Activated T-helper 17 cell treated with anti-CD3 and anti-CD28 coated beads, Interleukin-2, amount 50 U/mL, for 72 hours (primary cell): ENCODE data around the gene PLEKHF1. TPM values are rescaled to one million over a fixed set of nuclear protein-coding genes. Genes with fewer than 3 reads are reported as not detected.

Experiments used
- ATAC-seq: fragments of 150-1000 bp; cut with Tn5 transposase; replicated peaks from 2 replicates; pipeline ENCODE4 v1.10.0; 2021; ENCODE audit warnings: mild to moderate bottlenecking, moderate library complexity
- H3K27ac Mint-ChIP-seq: one replicate; pipeline ENCODE4 v1.8.0; 2022; ENCODE audit warnings: mixed read lengths
- H3K27me3 Mint-ChIP-seq: one replicate; pipeline ENCODE4 v1.8.0; 2022; ENCODE audit warnings: mixed read lengths
- H3K36me3 Mint-ChIP-seq: one replicate; pipeline ENCODE4 v1.8.0; 2022; ENCODE audit warnings: low read depth, mild to moderate bottlenecking, mixed read lengths
- H3K4me1 Mint-ChIP-seq: one replicate; pipeline ENCODE4 v1.8.0; 2022; ENCODE audit warnings: mixed read lengths
- H3K4me3 Mint-ChIP-seq: one replicate; pipeline ENCODE4 v1.8.0; 2022; ENCODE audit warnings: mild to moderate bottlenecking, mixed read lengths
- H3K9me3 Mint-ChIP-seq: one replicate; pipeline ENCODE4 v1.8.0; 2022; ENCODE audit warnings: mixed read lengths
- total RNA-seq, 2 donors: library from RNA; stranded (reverse); gene quantifications; one replicate each; pipeline ENCODE4 v1.2.3, GENCODE V29; 2022

PLEKHF1 gene
- total RNA-seq, 2 donors from 2014 or later: 34.4 to 40.3 TPM

GRCh38 chr19:29675120-29675649 lies 9.9 kb downstream of the PLEKHF1 start:
- Mint-ChIP-seq H3K27ac (no peak overlapping the region), H3K4me1 (peaks cover 43% of the 10 kb centered on the region), H3K36me3 (peaks cover 83% of the 10 kb centered on the region), H3K27me3 (no peaks in the 10 kb centered on the region), H3K4me3 (peak overlapping the region; percentile 50), H3K9me3 (no peaks in the 10 kb centered on the region)
- no peak for ATAC-seq

DNA sequence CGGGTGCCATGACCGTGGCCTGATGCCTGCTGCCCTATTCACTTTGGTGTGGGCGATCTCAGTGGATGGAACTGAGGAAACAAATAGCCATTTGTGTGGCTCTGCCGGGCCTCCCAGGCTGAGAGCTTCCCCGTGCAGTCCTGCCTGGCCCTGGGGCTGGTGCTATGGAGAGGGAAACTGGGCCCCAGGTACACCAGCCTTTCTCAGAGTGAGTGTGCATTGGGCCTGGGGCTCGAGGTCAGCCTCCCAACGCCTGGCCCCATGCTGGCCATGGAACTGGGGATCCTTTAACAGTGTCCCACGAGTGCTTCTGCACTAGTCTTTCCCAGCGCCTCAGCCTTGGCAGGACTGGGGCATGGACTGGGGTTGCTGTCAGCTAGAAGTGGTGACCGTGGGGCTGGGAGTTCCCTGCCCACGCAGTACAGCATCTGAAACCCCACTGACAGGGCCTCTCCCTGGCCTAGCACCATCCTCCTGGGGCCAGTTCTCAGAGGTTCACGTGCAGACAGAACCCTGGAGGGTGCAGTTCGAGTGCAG lies 10.5 kb downstream of the PLEKHF1 start:
- H3K36me3 Mint-ChIP-seq: peaks cover 78% of the 10 kb centered on the region
- no peaks in the 10 kb centered on the region for H3K27me3 Mint-ChIP-seq
- H3K4me1 Mint-ChIP-seq: peaks cover 40% of the 10 kb centered on the region
- H3K4me3 Mint-ChIP-seq: peak overlapping the region; percentile 50
- H3K9me3 Mint-ChIP-seq: no peaks in the 10 kb centered on the region
- H3K27ac Mint-ChIP-seq: peak overlapping the region; percentile 67
- ATAC-seq: no peak

- ATAC-seq: no peak
- H3K4me1 Mint-ChIP-seq: peaks cover 38% of the 10 kb centered on the region
- peak overlapping the region; percentile 67 for H3K27ac Mint-ChIP-seq
- no peaks in the 10 kb centered on the region for H3K9me3 Mint-ChIP-seq
- peak overlapping the region; percentile 50 for H3K4me3 Mint-ChIP-seq
- no peaks in the 10 kb centered on the region for H3K27me3 Mint-ChIP-seq
- H3K36me3 Mint-ChIP-seq: peaks cover 69% of the 10 kb centered on the region
Observed at GRCh38 chr19:29676586-29676985, 11.3 kb downstream of the PLEKHF1 start.

DNA sequence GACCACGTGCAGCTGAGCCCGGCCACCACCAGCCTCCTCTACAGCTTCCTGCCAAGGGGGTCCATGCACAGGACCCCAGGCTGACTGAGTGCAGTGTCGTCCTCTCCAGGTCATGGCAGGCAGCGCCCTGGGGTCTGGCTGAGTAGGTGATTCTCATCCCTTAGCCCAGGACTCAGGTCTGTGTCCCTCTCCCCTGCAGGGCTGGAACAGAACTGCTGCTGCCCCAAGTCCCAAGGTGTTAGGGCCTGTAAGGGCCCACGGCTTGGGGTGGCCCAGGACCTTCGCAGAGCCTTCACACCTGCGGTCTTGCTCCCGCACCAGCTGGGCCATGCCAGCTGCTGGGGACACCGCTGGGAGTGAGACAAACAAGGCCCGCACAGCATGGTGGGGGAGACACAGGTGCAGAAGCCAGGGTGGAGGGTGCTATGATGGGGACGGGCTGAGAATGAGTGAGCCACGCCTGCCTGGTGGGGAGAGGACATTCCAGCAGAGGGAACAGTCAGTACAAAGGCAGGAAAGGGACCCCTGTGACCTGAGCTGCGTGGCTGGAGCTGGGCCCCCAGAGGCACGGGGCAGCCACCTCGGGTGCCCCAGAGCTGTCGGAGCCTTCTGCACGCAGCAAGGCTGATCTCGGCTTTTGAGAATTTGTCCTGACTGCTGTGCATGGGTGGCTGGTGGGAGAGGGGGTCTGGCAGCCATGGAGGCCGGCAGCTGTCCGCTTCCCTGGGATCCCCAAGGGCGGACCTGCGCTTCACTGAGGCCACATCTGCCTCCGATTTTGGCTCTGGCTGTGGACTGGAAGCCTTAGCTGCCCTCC lies 11.9 kb downstream of the PLEKHF1 start:
- Mint-ChIP-seq H3K4me1 (peaks cover 32% of the 10 kb centered on the region), H3K27me3 (no peaks in the 10 kb centered on the region), H3K4me3 (peak overlapping the region; percentile 50), H3K9me3 (no peaks in the 10 kb centered on the region), H3K27ac (peak overlapping the region; percentile 67), H3K36me3 (peaks cover 63% of the 10 kb centered on the region)
- no peak for ATAC-seq

- ATAC-seq: no peak
- Mint-ChIP-seq H3K4me3 (peak overlapping the region; percentile 19), H3K27me3 (no peaks in the 10 kb centered on the region), H3K27ac (no peak overlapping the region), H3K4me1 (peaks cover 19% of the 10 kb centered on the region), H3K9me3 (no peaks in the 10 kb centered on the region), H3K36me3 (peaks cover 49% of the 10 kb centered on the region)
Observed at GRCh38 chr19:29678484-29679106, 13.3 kb downstream of the PLEKHF1 start.

DNA sequence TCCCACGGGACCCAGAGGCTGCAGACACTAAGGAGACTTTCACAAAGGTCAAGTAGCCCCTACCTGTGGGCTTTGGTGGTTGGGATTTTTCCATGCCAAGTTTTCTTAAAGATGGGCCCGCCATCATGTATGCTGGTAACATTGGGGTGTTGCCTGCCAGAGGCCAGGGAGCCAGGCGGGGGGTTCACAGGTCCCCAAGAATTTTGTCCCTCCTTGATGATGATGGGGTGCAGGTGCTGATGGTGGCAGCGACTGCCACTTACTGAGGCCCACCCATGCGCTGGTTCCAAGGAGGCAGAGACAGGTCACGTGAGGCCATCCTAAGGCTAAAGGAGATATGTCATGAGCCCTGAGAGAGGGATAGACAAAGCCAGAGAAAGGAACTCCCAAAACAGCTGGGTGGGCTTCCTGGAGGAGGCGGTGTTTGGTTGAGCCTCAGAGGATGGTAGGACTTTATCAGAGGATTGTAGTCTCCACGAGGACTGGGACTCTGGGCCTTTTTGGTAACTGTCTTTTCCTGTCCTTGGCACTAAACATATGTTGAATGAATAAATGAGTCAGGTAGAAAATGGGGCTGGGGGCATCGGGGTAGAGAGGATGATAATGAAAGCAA lies 14.4 kb downstream of the PLEKHF1 start:
- no peak for ATAC-seq
- H3K9me3 Mint-ChIP-seq: no peaks in the 10 kb centered on the region
- no peaks in the 10 kb centered on the region for H3K27me3 Mint-ChIP-seq
- peak overlapping the region; percentile 93 for H3K27ac Mint-ChIP-seq
- H3K4me3 Mint-ChIP-seq: peak overlapping the region; percentile 73
- H3K4me1 Mint-ChIP-seq: peaks cover 21% of the 10 kb centered on the region
- H3K36me3 Mint-ChIP-seq: peaks cover 40% of the 10 kb centered on the region

DNA sequence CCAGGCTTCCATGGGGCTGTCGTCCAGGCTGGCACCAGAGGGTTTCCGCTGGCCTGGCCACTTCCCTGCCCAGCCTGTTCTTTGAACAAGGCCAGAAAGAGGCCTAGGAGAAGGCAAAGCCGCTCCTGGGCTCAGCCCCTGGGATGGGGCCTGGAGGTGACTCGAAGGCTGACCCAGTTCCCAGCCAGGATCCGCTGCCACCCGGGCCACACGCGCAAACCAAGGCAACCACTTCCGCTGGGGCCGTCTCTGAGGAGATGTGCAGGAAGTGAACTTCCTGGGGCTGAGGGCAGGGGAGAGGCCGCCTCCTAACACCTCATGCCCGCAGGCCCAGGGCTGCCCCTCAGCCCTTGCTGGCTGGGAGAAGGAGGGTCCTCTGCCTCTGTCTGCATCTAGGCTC lies 15.2 kb downstream of the PLEKHF1 start:
- ATAC-seq: peak; percentile 97
- Mint-ChIP-seq H3K36me3 (peaks cover 33% of the 10 kb centered on the region), H3K4me1 (peaks cover 21% of the 10 kb centered on the region), H3K27ac (peak overlapping the region; percentile 93), H3K27me3 (no peaks in the 10 kb centered on the region), H3K9me3 (no peaks in the 10 kb centered on the region), H3K4me3 (peak overlapping the region; percentile 73)

- no peaks in the 10 kb centered on the region for H3K9me3 Mint-ChIP-seq
- peak overlapping the region; percentile 93 for H3K27ac Mint-ChIP-seq
- no peak for ATAC-seq
- H3K36me3 Mint-ChIP-seq: peaks cover 28% of the 10 kb centered on the region
- H3K27me3 Mint-ChIP-seq: no peaks in the 10 kb centered on the region
- H3K4me3 Mint-ChIP-seq: peak overlapping the region; percentile 73
- peaks cover 21% of the 10 kb centered on the region for H3K4me1 Mint-ChIP-seq
Observed at GRCh38 chr19:29680937-29681336, 15.7 kb downstream of the PLEKHF1 start.

DNA sequence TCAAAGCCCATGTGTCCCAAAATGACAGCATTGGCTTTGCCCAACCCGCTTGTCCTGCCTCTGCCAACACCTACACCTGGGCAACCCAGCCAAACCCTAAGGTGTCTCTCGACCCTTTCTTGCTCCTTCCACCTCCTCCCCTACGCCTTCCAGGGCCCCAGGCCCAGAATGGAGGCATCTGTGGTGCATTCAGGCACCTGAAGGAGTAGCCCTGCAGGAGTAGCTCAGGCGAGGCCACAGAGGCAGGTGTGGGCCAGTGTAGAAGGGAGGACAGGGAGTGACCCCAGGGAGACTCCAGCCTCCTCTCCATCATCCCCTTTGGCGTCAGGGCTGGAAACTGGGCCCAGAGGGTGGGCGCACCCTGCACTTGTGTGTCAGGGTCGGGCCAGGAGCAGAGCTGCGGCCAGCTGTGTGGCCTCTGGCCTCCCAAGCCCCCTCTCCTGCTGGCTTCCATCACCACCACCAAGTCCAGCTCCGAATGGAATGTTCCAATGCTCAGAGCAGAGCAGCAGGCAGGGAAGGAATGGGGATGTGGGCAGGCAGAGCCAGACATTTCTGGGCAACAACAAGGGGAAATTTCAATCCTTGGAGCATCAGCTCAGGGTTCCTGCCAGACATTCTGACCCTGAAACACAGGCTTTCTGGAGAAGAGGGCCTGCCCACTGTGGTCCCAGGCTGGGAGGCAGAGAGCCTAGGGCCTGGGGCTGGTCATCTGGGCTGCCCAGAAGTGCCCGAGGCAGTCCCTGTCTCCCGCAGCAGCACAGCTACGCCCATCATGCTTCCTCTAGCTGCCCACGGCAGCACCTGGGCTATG lies 16.4 kb downstream of the PLEKHF1 start:
- ATAC-seq: no peak
- Mint-ChIP-seq H3K27ac (peak overlapping the region; percentile 93), H3K9me3 (no peaks in the 10 kb centered on the region), H3K36me3 (peaks cover 21% of the 10 kb centered on the region), H3K27me3 (no peaks in the 10 kb centered on the region), H3K4me1 (peaks cover 26% of the 10 kb centered on the region), H3K4me3 (peak overlapping the region; percentile 73)

DNA sequence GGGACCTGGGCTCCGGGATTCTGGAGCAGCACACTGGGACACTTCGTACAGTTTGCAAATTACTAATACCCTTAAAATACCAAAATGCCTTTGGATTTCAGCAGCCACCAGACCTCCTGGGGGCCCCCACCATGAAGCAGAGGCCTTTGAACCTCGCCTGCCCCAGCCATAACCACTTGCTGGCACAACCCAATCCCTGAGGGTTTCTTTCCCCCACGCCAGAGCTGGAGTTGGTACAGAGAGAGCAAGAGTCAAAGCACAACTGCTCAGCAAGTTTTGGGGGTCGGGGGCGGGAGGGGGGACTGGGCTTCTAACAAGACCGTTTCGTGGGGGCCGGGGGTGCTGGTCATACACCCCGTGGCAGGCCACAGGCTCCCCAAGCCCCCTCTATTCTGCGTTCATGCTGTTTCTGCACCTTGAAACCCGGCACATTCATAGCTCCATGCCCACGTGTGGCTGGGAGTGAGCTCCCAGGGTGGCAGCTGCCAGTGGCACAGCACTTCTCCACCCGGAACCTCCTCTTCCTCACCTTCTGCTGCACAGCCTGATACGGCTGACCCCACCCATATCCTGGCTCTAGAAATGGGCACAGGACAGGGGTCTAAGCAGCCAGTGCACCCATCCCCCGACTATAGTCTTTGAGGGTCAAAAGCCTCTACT lies 17.1 kb downstream of the PLEKHF1 start:
- ATAC-seq: no peak
- Mint-ChIP-seq H3K36me3 (peaks cover 15% of the 10 kb centered on the region), H3K4me3 (no peak overlapping the region), H3K27me3 (no peaks in the 10 kb centered on the region), H3K9me3 (no peaks in the 10 kb centered on the region), H3K4me1 (peaks cover 32% of the 10 kb centered on the region), H3K27ac (no peak overlapping the region)

GRCh38 chr19:29683009-29683408 lies 17.7 kb downstream of the PLEKHF1 start:
- no peak for ATAC-seq
- no peaks in the 10 kb centered on the region for H3K9me3 Mint-ChIP-seq
- peaks cover 9% of the 10 kb centered on the region for H3K36me3 Mint-ChIP-seq
- H3K27me3 Mint-ChIP-seq: no peaks in the 10 kb centered on the region
- H3K27ac Mint-ChIP-seq: no peak overlapping the region
- H3K4me1 Mint-ChIP-seq: peaks cover 37% of the 10 kb centered on the region
- peak overlapping the region; percentile 15 for H3K4me3 Mint-ChIP-seq

- no peaks in the 10 kb centered on the region for H3K27me3 Mint-ChIP-seq
- peaks cover 41% of the 10 kb centered on the region for H3K4me1 Mint-ChIP-seq
- no peak overlapping the region for H3K27ac Mint-ChIP-seq
- H3K4me3 Mint-ChIP-seq: no peak overlapping the region
- ATAC-seq: no peak
- peaks cover 4% of the 10 kb centered on the region for H3K9me3 Mint-ChIP-seq
- no peaks in the 10 kb centered on the region for H3K36me3 Mint-ChIP-seq
Observed at GRCh38 chr19:29685326-29685725, 20.1 kb downstream of the PLEKHF1 start.

DNA sequence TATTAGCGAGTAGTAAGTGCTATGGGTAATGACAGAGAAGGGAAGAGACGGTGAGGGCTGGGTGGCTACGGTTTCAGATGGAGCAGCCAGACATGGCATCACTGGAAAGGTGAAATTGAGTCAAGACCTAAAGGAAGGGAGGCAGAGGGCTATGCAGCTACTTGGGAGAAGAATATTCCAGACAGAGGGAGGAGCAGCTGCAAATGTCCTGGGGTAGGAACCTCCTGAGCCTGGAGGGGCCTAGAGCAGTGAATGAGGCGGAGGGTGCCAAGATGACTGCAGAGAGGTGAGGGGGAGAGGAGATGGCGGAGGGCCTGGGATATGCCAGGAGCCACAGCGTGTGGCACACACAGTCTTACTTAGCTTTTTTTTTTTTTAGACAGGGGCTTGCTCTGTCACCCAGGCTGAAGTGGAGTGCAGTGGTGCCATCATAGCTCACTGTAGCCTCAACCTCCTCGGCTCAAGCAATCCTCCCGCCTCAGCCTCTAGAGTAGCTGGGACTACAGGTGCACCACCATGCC lies 21.1 kb downstream of the PLEKHF1 start:
- no peaks in the 10 kb centered on the region for H3K36me3 Mint-ChIP-seq

More for the DNA sequence above, 21.1 kb downstream of the PLEKHF1 start:
- H3K27me3 Mint-ChIP-seq: no peaks in the 10 kb centered on the region
- peaks cover 4% of the 10 kb centered on the region for H3K9me3 Mint-ChIP-seq
- peak overlapping the region; percentile 51 for H3K27ac Mint-ChIP-seq
- H3K4me3 Mint-ChIP-seq: peak overlapping the region; percentile 28
- no peak for ATAC-seq
- H3K4me1 Mint-ChIP-seq: peaks cover 42% of the 10 kb centered on the region
